RCC 7860 (cell line): ENCODE results near the gene GNB5.

ENCODE experiments used
- DNase-seq: peaks from one replicate; pipeline ENCODE4 v3.0.0-alpha.2; 2015; ENCODE audit warnings: low spot score
- FAIRE-seq: peaks from 2 replicates; lab custom pipeline; 2012; peaks lifted over from hg19 to GRCh38; lab: Jason Lieb, UNC

Gene GNB5

DNA sequence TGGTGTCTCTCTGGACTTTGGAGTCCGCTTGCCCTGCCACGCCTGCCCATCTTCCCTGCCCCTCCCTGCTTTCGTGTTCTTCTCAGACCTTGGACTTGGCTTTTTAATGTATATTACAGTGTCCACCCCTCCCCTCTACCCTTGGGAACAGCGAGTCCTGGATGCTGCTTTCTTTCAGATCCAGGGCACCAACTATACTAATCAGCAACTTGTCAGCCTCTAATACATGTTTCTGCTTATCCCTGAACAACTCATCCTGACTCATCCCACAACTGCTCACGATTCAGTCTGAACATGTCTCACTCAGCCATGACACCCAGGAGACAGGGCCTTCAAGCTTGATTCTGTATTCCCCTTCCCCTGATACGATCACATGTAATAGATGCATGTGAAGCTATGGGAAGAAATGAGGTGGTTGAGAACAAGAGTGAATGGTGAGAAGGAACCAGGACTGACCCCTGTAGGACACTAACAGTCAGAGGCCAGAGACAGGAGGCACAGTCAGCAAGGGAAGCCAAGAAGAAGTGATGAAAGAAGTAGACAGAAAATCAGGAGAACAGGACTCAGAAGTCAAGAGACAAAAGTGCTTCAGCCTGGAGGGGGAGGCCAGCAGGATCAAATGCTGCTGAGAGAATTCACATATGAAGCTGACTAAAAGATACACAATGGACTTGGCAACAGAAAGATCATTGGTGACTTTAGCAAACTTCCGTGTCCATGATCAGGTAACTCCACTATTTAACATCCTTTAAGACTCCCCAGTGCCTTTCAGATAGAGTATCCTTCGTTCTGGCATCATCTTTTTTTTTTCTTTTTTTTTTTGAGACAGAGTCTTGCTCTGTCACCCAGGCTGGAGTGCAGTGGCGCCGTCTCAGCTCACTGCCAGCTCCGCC, 114.1 kb downstream of the GNB5 start:
- peak; percentile 90 for DNase-seq

GRCh38 chr15:52071570-52071969, 119.6 kb downstream of the GNB5 start:
- FAIRE-seq, result no peak
- no peak for DNase-seq

More for the DNA sequence above, 114.1 kb downstream of the GNB5 start:
- FAIRE-seq, result peak; percentile 88

- no peak for FAIRE-seq
- no peak for DNase-seq
Measured at GRCh38 chr15:52069559-52069958, 121.6 kb downstream of the GNB5 start.

- FAIRE-seq (no peak), DNase-seq (no peak)
Measured at GRCh38 chr15:52068004-52068615, 123.1 kb downstream of the GNB5 start.

DNA sequence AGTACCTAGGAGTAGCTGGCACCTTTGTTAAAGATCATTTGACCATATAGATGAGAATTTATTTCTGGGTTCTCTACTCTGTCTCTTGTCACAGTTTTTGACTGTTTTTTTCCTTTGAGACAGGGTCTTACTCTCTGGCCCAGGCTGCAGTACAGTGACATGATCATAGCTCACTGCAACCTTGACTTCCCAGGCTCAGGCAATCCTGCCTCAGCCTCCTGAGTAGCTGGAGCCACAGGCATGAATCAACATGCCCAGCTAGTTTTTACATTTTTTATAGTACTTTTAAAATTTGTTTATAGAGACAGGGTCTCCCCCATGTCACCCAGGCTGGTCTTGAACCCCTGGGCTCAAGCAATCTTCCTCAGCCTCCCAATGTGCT, 123.7 kb downstream of the GNB5 start:
- no peak for DNase-seq
- no peak for FAIRE-seq

- DNase-seq (no peak), FAIRE-seq (no peak)
Measured at GRCh38 chr15:52066842-52067544, 124.2 kb downstream of the GNB5 start.
